D721Med (cell line): ENCODE measurements around the gene FAM53B.

Source experiments
- DNase-seq: peaks from one replicate; pipeline ENCODE4 v3.0.0; 2011; ENCODE audit warnings: low spot score; ENCODE audit not compliant: insufficient read length
- FAIRE-seq: peaks from 2 replicates; lab custom pipeline; 2011; peaks lifted over from hg19 to GRCh38; lab: Jason Lieb, UNC
- TF ChIP-seq, protein P1 (sequence below): IDR thresholded peaks from 2 replicates; pipeline ENCODE4 v1.5.1; 2012; ENCODE audit warnings: mild to moderate bottlenecking, control low read depth; ENCODE audit not compliant: insufficient read depth; ENCODE audit errors: missing control alignments

FAM53B gene

DNA sequence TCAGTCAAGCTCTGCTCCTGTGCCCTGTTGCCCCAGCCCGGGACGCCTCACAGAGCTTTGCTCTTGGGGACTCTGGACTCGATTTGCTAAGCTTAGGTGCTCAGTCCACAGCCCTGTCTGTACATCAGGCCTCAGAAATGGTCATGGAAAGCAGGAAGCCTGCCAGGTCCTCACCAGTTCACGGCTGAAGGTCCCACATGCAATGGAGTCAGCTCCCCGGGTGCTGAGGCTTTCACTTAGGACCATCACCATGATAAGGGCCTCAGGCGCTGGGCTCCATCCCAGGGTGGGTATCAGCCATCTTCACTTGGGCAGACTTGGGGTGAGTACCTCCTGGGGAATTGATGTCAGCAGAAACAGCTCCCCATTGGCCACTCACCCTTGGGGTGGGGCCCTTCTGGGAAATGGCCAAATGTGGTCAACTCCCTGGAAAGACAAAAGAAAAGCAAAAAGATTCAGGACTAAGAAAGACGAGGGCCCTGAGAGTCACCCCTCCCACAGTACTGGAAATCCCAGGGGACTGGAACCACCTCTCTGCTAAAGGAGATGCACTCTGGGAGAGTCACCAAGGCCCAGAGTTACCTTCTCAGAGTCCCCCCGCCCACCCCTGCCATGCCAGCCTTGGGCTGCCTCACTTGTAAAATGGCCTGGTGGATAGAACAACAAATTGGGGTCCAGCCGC is 37.6 kb downstream of the FAM53B start:
- TF ChIP-seq, protein P1, sequence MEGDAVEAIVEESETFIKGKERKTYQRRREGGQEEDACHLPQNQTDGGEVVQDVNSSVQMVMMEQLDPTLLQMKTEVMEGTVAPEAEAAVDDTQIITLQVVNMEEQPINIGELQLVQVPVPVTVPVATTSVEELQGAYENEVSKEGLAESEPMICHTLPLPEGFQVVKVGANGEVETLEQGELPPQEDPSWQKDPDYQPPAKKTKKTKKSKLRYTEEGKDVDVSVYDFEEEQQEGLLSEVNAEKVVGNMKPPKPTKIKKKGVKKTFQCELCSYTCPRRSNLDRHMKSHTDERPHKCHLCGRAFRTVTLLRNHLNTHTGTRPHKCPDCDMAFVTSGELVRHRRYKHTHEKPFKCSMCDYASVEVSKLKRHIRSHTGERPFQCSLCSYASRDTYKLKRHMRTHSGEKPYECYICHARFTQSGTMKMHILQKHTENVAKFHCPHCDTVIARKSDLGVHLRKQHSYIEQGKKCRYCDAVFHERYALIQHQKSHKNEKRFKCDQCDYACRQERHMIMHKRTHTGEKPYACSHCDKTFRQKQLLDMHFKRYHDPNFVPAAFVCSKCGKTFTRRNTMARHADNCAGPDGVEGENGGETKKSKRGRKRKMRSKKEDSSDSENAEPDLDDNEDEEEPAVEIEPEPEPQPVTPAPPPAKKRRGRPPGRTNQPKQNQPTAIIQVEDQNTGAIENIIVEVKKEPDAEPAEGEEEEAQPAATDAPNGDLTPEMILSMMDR: no peak
- no peak for FAIRE-seq
- no peak for DNase-seq

DNA sequence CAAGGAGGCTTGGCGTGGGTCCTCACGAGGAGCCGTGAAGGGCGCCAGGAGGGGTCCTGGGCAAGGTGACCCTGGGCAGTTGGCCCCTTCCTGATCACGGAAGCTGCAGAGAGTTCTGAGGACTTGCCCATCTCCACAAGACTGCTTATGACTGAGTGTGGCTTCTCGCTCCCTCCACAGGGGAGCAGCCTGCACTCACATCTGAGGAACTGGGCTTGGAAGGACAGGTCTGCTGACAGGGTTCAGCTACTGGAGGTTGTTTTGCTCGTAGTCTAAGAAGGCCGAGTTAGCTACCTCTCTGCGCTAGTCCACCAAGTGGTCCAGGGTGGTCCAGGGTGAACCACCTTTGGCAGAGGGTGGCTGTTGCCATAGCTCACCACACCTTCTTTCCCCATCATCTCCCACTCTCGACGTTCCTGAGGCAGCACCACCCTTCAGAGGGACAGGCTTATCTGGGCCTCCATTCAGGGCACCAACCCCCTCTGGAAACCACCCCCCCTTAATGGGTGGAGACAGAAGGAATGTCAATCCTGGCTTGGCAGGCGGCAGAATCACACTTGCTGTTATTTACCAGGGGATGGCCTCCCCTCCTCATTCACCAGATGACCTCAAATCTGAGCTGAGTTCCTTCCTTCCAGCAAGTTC is 38.2 kb downstream of the FAM53B start:
- DNase-seq (no peak), FAIRE-seq (no peak)

DNA sequence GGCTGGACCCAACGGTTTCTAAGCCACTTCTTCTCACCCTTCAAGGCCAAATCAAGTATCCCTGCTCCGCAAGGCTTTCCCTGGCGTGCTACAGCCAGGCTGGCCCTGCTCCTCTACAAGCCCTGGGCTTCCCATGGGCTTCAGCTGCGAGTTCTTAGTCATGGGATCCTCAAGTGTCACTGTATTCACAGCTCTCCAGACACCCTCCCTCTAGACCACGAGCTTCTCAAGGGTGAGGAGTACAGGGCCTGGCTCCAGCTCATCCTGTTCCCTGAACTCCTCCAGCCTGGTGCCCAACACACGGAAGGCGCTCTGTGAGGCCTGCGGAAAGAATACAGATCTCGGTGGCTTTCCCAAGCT is 38.8 kb downstream of the FAM53B start:
- TF ChIP-seq, protein P1: no peak
- no peak for DNase-seq
- FAIRE-seq: no peak

More for the DNA sequence above, 38.2 kb downstream of the FAM53B start:
- TF ChIP-seq, protein P1: no peak

DNA sequence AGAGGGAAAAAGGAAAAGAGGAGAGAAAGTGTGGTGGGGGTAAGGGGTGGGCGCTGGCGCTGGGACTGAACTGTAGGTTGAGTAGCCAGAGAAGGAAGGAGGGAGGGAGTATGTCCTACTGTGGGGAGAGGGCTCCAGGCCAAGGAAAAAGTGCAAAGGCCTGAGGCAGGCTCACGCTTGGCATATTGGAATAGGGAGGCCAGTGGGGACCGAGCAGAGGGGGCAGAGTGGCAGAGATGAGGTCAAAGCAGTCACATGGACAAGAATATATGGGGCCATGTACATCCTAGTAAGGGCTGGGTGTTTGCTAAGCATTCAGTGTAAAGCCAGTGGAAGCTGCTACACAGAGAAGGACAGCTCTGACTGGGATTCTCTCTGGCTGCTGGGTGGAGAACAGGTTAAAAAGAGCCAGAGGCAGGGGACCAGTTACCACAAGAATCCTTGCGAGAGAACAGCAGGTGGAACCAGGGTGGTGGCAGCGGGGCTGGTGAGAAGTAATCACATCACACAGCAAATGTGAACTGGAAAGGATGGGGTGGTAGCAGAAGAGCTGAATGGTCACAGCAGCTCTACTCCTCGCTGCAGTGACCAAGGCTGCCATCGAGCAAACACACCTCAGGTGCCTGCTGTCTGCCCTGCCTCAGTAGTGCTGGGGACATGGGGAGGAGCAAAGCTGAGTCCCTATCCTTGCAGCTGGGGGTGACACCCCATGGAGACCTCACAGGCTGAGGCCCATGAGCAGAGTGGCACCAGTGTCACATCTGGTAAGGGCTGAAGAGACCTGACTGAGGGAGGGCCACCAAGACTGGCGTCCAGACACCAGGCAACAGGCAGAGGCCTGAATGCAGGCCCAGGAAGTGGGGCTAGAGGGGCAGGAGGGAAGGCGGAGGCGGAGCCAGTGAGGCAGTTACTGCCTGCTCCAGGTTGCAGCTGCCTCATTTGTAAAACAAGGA is 39.5 kb downstream of the FAM53B start:
- DNase-seq (no peak), FAIRE-seq (no peak)
- TF ChIP-seq, protein P1: no peak

- FAIRE-seq: no peak
- TF ChIP-seq, protein P1: no peak
- no peak for DNase-seq
Observed at GRCh38 chr10:124703778-124704427, 40.3 kb downstream of the FAM53B start.

DNA sequence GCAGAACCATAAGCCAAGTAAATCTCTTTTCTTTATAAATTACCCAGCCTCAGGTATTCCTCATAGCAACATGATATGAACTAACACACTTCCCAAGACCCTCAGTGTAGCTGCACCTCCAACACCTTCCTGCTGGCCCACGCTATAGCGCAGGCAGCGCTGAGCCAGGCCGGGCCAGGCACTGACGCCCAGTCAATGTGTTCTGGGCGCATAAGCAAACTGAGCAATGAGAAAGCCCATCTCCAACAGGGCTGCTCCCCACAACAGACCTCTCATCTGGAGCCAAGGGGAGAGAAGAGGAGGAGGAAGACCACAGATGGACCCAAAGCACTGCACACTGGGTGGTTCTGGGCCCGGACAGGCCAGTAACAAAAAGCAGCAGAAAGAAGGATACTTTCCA is 40.8 kb downstream of the FAM53B start:
- no peak for FAIRE-seq
- TF ChIP-seq, protein P1: no peak

More for the DNA sequence above, 40.8 kb downstream of the FAM53B start:
- no peak for DNase-seq
